HG02852 (cell line): ENCODE data around the gene KCTD5.
A peak's percentile ranks its signal among the peaks of the same experiment; 100 is the strongest.
"Not testable (repeated sequence)": the region's sequence is repeated elsewhere in the genome, so short reads cannot be mapped to it uniquely, and the experiment has no call there.

Experiments used
- ATAC-seq: cut with Tn5 transposase; IDR thresholded peaks from one replicate; pipeline ENCODE4 v1.9.1; 2021; ENCODE audit warnings: mild to moderate bottlenecking, moderate library complexity; ENCODE audit not compliant: unreplicated experiment

The KCTD5 gene

GRCh38 chr16:2671741-2672140 lies 10.6 kb upstream of the KCTD5 start:
- ATAC-seq = no peak

GRCh38 chr16:2673066-2673999 lies 9.0 kb upstream of the KCTD5 start:
- peak; percentile 89 for ATAC-seq

- ATAC-seq = no peak
Measured at GRCh38 chr16:2675021-2675420, 7.3 kb upstream of the KCTD5 start.

GRCh38 chr16:2675714-2676113 lies 6.6 kb upstream of the KCTD5 start:
- no peak for ATAC-seq

- ATAC-seq = not testable (repeated sequence)
Measured at GRCh38 chr16:2676937-2677336, 5.4 kb upstream of the KCTD5 start.

- not testable (repeated sequence) for ATAC-seq
Measured at GRCh38 chr16:2678206-2678965, 3.9 kb upstream of the KCTD5 start.

GRCh38 chr16:2679902-2680301 lies 2.4 kb upstream of the KCTD5 start:
- not testable (repeated sequence) for ATAC-seq

- not testable (repeated sequence) for ATAC-seq
Measured at GRCh38 chr16:2680360-2680759, 2.0 kb upstream of the KCTD5 start.

- ATAC-seq = not testable (repeated sequence)
Measured at GRCh38 chr16:2683041-2683440, 718 bp downstream of the KCTD5 start.

- ATAC-seq = peak; percentile 28
Measured at GRCh38 chr16:2686075-2686474, 3.8 kb downstream of the KCTD5 start.

- no peak for ATAC-seq
Measured at GRCh38 chr16:2686912-2687507, 4.7 kb downstream of the KCTD5 start.

GRCh38 chr16:2687531-2688308 lies 5.4 kb downstream of the KCTD5 start:
- no peak for ATAC-seq

- not testable (repeated sequence) for ATAC-seq
Measured at GRCh38 chr16:2689422-2689821, 7.1 kb downstream of the KCTD5 start.

GRCh38 chr16:2689968-2690801 lies 7.9 kb downstream of the KCTD5 start:
- ATAC-seq = no peak

GRCh38 chr16:2690852-2691251 lies 8.5 kb downstream of the KCTD5 start:
- no peak for ATAC-seq

GRCh38 chr16:2691491-2692248 lies 9.3 kb downstream of the KCTD5 start:
- no peak for ATAC-seq

- ATAC-seq = no peak
Measured at GRCh38 chr16:2692251-2692947, 10.1 kb downstream of the KCTD5 start.

GRCh38 chr16:2692948-2693651 lies 10.8 kb downstream of the KCTD5 start:
- ATAC-seq = no peak
